Heart left ventricle (tissue), 13 donors: ENCODE data around the gene ZNF554.

ENCODE experiments used
- POLR2A ChIP-seq, 2 donors: fragments of 450-650 bp; IDR thresholded peaks; one replicate each; pipeline ENCODE4 v1.6.1; 2017; ENCODE audit warnings: antibody characterized with exemption in 2 of 2, mild to moderate bottlenecking in 2 of 2, moderate library complexity in 2 of 2
- TF ChIP-seq, protein P1 (sequence below), 12 donors: fragments of 200-600 bp; sonication (generic) in 4 of 12; IDR thresholded peaks; one replicate each; pipeline versions ENCODE4 v1.5.0 to v1.8.0; 2018 to 2022; ENCODE audit warnings: antibody characterized with exemption in 12 of 12, mild to moderate bottlenecking in 5 of 12
- donor health status: ischemic (EF 13 %, LVEDD 7.1; RV severe dilation, severe dysfunction).
- donor health status: DM: no; HTN: yes; CAD: no.
- donor health status: DM: no; HTN: no; CAD: no.
- donor health status: ischemic (EF 25% LVEDD 6.9; RV normal size, moderate dysfunction).
- donor health status: ischemic (EF 25% LVEDD 5.7; RV mildly dilated, moderate dysfunction).
- donor health status: ischemic (EF 35%, LVEDD 5.7; RV mildly dilated, moderate dysfunction).
- donor health status: nonischemic (EF 11% LVEDD 7.7; RV severe dilation, severe dysfunction).
- donor health status: DM: yes; HTN: yes; CAD: no.
- donor health status: PGD.
- donor health status: ischemic (EF 29% LVEDD 5.4; RV normal size, mild dysfunction).
- donor health status: nonischemic (EF 23%, LVEDD 6.1; RV moderate dilation, normal function).

DNA sequence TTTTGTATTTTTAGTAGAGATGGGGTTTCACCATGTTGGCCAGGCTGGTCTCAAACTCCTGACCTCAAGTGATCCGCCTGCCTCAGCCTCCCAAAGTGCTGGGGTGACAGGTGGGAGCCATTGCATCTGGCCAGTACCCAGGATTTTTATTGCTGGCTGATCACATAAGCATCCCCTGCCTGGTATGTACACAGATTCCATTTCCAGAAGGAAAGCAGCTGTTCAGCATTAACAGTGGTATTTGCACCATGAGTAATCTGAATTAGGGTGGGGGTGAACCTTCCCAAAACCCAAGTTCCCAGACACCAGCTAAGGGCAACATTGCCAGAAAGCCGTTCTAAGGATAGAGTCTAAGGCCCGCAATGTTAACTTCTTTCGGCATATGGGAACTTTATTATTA is 28.9 kb downstream of the ZNF554 start:
- TF ChIP-seq POLR2A (IDR thresholded peaks at IDR 0.05): no peak
- TF ChIP-seq, protein P1, sequence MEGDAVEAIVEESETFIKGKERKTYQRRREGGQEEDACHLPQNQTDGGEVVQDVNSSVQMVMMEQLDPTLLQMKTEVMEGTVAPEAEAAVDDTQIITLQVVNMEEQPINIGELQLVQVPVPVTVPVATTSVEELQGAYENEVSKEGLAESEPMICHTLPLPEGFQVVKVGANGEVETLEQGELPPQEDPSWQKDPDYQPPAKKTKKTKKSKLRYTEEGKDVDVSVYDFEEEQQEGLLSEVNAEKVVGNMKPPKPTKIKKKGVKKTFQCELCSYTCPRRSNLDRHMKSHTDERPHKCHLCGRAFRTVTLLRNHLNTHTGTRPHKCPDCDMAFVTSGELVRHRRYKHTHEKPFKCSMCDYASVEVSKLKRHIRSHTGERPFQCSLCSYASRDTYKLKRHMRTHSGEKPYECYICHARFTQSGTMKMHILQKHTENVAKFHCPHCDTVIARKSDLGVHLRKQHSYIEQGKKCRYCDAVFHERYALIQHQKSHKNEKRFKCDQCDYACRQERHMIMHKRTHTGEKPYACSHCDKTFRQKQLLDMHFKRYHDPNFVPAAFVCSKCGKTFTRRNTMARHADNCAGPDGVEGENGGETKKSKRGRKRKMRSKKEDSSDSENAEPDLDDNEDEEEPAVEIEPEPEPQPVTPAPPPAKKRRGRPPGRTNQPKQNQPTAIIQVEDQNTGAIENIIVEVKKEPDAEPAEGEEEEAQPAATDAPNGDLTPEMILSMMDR (IDR thresholded peaks at IDR 0.05): no peak
